ENCODE results near the gene NKX3-2.

Gene NKX3-2

DNA sequence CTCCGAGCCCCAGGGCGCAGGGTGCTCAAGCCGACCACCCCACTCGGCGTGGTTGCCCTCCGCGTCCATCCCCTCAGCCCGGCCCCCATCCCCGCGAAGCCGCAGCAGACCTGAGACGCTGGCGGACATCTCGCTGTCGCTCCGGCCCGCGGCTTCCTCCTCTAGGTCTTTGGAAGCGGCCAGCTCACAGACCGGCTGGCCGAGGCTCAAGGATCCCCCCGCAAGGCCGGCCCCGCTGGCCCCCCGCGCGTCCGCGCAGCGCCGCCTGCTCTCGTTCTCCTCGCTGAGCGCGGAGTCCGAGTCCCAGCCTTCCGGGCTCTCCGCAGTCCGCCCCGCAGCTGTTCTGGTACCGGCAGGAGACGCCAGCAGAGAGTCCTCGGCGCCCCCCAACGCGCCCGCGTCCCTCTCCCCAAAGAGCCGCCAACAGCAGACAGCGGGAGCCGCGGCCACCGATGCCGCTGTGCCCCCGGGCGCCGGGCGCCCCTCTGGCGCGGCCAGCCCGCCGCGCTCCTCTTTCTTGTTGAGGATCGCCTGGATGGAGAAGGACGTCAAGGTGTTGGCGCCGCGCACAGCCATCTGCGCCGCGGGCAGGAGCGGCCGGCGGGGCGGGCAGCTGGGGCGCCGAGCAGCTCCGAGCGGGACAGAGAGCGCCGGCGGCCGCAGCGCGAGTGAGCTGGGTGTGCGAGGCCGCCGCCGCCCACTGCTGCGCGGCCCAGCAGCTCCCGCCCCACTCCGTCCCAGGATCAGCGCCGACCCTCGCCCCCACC is at the start of gene NKX3-2:
TSS of gene NKX3-2 (minus strand) at position 670 of the 767 bp plus-strand sequence. CDS start at position 576, 94 bp downstream.
- no peak within 1 kb of the TSS for H3K4me3 ChIP-seq (ENCODE audit: low read length, poor library complexity, severe bottlenecking)
- TF ChIP-seq, protein P1, sequence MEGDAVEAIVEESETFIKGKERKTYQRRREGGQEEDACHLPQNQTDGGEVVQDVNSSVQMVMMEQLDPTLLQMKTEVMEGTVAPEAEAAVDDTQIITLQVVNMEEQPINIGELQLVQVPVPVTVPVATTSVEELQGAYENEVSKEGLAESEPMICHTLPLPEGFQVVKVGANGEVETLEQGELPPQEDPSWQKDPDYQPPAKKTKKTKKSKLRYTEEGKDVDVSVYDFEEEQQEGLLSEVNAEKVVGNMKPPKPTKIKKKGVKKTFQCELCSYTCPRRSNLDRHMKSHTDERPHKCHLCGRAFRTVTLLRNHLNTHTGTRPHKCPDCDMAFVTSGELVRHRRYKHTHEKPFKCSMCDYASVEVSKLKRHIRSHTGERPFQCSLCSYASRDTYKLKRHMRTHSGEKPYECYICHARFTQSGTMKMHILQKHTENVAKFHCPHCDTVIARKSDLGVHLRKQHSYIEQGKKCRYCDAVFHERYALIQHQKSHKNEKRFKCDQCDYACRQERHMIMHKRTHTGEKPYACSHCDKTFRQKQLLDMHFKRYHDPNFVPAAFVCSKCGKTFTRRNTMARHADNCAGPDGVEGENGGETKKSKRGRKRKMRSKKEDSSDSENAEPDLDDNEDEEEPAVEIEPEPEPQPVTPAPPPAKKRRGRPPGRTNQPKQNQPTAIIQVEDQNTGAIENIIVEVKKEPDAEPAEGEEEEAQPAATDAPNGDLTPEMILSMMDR (conservative IDR thresholded peaks at IDR 0.05; ENCODE audit: low read length): no peak
- H4K20me1 ChIP-seq (ENCODE audit: insufficient read depth, low read length, poor library complexity, severe bottlenecking): no peaks in the 10 kb centered on the region
- H3K4me2 ChIP-seq (ENCODE audit: low read depth, low read length, poor library complexity, severe bottlenecking): no peak within 1 kb of the TSS
- H3K79me2 ChIP-seq (ENCODE audit: insufficient read depth, low read length): no peaks in the 10 kb centered on the region
- no peaks in the 10 kb centered on the region for H3F3A ChIP-seq (ENCODE audit: low read depth)
- H3K36me3 ChIP-seq (ENCODE audit: insufficient read depth, low read length): no peaks in the 10 kb centered on the region
- no peaks in the 10 kb centered on the region for H3K27me3 ChIP-seq (ENCODE audit: insufficient read depth, low read length, poor library complexity, severe bottlenecking)
- H3K4me1 ChIP-seq (ENCODE audit: insufficient read depth, low read length, poor library complexity, severe bottlenecking): peaks cover under 1% of the 10 kb centered on the region
- H3K9me3 ChIP-seq (ENCODE audit: insufficient read depth, low read depth, low read length): no peaks in the 10 kb centered on the region
- no peak within 1 kb of the TSS for H3K9ac ChIP-seq (ENCODE audit: low read depth, low read length, poor library complexity, severe bottlenecking)
- H3K9me2 ChIP-seq (replicated peaks; ENCODE audit: low read depth, low read length): no peaks in the 10 kb centered on the region
- no peak within 1 kb of the TSS for H2AFZ ChIP-seq (ENCODE audit: low read length)

DNA sequence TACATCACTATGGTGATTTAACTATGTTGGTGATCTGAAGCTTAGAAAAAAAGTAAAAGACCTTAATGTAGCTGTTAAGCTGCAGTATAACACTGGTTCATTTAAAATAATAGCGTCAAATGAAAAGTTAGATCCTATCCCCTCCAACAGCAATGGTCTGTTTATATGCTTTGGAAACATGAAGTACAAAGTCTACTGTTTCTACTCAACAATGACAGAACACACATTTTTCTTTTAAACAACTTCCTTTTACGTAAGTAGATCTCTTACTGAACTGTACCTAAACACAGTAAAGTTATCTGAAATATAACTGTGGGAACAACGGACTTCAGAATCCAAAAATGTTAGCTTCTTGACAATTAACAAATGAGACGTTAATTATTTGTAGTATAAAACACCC is 47.9 kb upstream of the NKX3-2 start:
- H3K36me3 ChIP-seq (ENCODE audit: insufficient read depth, low read length): peaks cover 76% of the 10 kb centered on the region
- H2AFZ ChIP-seq (ENCODE audit: low read length): no peak overlapping the region
- no peaks in the 10 kb centered on the region for H3K27me3 ChIP-seq (ENCODE audit: insufficient read depth, low read length, poor library complexity, severe bottlenecking)
- no peak overlapping the region for H3K9ac ChIP-seq (ENCODE audit: low read depth, low read length, poor library complexity, severe bottlenecking)
- H3K9me2 ChIP-seq (replicated peaks; ENCODE audit: low read depth, low read length): no peaks in the 10 kb centered on the region
- H3K79me2 ChIP-seq (ENCODE audit: insufficient read depth, low read length): no peaks in the 10 kb centered on the region
- no peak overlapping the region for H3K4me3 ChIP-seq (ENCODE audit: low read length, poor library complexity, severe bottlenecking)
- H3F3A ChIP-seq (ENCODE audit: low read depth): no peaks in the 10 kb centered on the region
- no peaks in the 10 kb centered on the region for H3K4me1 ChIP-seq (ENCODE audit: insufficient read depth, low read length, poor library complexity, severe bottlenecking)
- H3K4me2 ChIP-seq (ENCODE audit: low read depth, low read length, poor library complexity, severe bottlenecking): no peak overlapping the region
- TF ChIP-seq, protein P1 (conservative IDR thresholded peaks at IDR 0.05; ENCODE audit: low read length): no peak
- TF ChIP-seq EZH2phosphoT487 (IDR thresholded peaks at IDR 0.05; ENCODE audit: borderline replicate concordance): no peak
- H4K20me1 ChIP-seq (ENCODE audit: insufficient read depth, low read length, poor library complexity, severe bottlenecking): no peaks in the 10 kb centered on the region
- no peaks in the 10 kb centered on the region for H3K9me3 ChIP-seq (ENCODE audit: insufficient read depth, low read depth, low read length)

DNA sequence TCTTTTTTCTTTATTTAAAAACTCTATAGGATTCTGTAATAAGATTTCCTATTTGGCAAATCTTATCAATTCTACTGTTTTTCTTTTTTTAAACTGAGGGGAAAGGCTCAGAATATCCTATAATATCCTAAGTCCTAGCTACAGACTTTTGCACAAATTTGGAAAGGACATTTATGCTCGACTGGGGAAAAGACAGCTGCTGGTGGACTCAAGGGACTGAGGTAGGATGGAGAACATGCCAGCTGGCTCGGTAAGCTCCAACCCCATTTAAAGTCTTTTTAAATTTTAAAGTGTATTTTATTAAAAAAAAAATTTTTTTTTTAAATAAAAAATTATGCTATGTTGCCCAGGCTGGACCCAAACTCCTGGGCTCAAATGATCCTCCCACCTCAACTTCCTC is 46.5 kb upstream of the NKX3-2 start:
- H3K79me2 ChIP-seq (ENCODE audit: insufficient read depth, low read length): no peaks in the 10 kb centered on the region

More for the DNA sequence above, 46.5 kb upstream of the NKX3-2 start:
- Histone ChIP-seq H3K36me3 (ENCODE audit: insufficient read depth, low read length) (peaks cover 74% of the 10 kb centered on the region), H3K9me2 (replicated peaks; ENCODE audit: low read depth, low read length) (no peaks in the 10 kb centered on the region), H3K9me3 (ENCODE audit: insufficient read depth, low read depth, low read length) (no peaks in the 10 kb centered on the region), H3K9ac (ENCODE audit: low read depth, low read length, poor library complexity, severe bottlenecking) (no peak overlapping the region), H3K4me2 (ENCODE audit: low read depth, low read length, poor library complexity, severe bottlenecking) (no peak overlapping the region), H3K4me3 (ENCODE audit: low read length, poor library complexity, severe bottlenecking) (no peak overlapping the region), H3K4me1 (ENCODE audit: insufficient read depth, low read length, poor library complexity, severe bottlenecking) (no peaks in the 10 kb centered on the region), H3K27me3 (ENCODE audit: insufficient read depth, low read length, poor library complexity, severe bottlenecking) (no peaks in the 10 kb centered on the region), H4K20me1 (ENCODE audit: insufficient read depth, low read length, poor library complexity, severe bottlenecking) (no peaks in the 10 kb centered on the region), H2AFZ (ENCODE audit: low read length) (no peak overlapping the region), H3F3A (ENCODE audit: low read depth) (no peaks in the 10 kb centered on the region)
- no peak for TF ChIP-seq EZH2phosphoT487 (IDR thresholded peaks at IDR 0.05; ENCODE audit: borderline replicate concordance)
- TF ChIP-seq, protein P1 (conservative IDR thresholded peaks at IDR 0.05; ENCODE audit: low read length): no peak
